HG03520 (cell line): ENCODE data around the gene LTC4S.
"Not testable (repeated sequence)": the region's sequence is repeated elsewhere in the genome, so short reads cannot be mapped to it uniquely, and the experiment has no call there.

ENCODE experiments used
- ATAC-seq: cut with Tn5 transposase; IDR thresholded peaks from one replicate; pipeline ENCODE4 v1.9.1; 2021; ENCODE audit warnings: mild to moderate bottlenecking, moderate library complexity; ENCODE audit not compliant: unreplicated experiment

LTC4S gene

DNA sequence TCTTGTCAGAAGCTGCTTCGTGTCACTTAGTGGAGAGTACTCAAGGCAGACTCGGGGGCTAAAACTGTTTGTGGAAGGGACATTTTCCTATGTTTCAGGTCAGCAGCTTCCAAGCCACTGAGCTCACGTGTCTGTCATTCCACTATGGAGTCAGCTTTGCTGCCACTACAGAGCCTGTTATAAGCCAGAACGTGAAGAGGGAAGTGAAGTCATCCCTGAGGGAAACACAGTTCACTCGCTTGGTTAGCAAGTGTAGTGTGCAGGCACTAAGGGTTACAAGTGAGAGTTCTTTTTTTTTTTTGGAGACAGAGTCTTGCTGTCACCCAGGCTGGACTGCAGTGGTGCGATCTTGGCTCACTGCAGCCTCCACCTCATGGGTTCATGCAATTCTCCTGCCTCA, 24.5 kb upstream of the LTC4S start:
- ATAC-seq, result no peak

DNA sequence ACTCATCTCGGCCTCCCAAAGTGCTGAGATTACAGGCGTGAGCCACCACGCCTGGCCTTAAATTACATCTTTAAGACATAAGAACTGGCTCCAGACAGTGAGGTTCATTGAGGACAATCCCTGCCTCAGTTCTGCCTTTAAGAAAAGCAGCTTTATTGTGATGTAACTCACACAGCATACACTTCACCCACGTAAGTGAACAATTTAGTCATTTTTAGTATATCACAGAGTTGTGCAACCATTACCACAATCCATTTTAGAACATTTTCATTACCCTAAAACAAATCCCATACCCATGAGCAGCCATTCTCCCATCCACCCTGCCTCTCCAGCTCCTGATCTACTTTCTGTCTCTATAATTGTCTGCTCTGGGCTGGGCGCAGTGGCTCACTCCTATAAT, 24.0 kb upstream of the LTC4S start:
- ATAC-seq, result no peak

DNA sequence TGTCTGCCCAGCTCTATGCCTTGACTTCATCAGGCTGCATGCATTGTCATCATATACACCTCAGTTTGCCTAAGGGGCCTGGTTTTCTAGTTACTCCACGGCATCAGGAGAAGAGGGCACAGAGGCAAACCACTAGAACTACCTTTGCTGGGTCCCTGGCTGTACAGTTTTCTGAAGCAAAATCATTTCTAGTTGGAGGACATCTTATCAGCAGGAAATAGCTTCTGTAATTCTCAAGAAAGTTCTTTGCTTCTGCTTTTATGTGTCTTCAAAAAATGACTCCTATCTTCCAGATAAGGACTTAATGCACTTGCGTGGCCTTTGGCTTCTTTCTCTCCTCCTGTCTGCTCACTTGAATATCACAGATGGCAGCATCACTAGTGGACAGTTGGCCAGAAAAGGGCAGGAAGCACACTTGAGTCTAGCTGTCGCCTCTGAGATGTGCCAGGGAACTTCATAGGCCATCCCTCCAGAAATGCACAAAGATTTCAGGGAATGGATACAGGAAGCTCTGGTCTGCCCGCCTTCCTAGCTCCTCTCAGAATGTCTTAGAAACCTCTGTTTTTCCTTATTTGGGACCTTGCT, 22.4 kb upstream of the LTC4S start:
- no peak for ATAC-seq

GRCh38 chr5:179772351-179772750, 21.4 kb upstream of the LTC4S start:
- no peak for ATAC-seq

- ATAC-seq, result no peak
Measured at GRCh38 chr5:179773686-179774040, 20.1 kb upstream of the LTC4S start.

DNA sequence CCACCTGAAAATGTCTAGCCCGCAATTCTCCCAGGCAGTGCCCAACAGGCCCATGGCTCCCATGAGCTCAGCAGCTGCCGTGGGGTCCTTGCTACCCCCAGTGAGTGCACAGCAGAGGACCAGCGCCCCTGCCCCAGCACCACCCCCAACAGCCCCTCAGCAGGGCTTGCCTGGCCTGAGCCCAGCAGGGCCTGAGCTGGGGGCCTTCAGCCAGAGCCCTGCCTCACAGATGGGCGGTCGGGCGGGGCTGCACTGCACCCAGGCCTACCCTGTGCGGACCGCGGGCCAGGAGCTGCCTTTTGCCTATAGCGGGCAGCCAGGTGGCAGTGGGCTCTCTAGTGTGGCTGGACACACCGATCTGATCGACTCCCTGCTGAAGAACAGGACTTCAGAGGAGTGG, 19.3 kb upstream of the LTC4S start:
- ATAC-seq, result no peak

DNA sequence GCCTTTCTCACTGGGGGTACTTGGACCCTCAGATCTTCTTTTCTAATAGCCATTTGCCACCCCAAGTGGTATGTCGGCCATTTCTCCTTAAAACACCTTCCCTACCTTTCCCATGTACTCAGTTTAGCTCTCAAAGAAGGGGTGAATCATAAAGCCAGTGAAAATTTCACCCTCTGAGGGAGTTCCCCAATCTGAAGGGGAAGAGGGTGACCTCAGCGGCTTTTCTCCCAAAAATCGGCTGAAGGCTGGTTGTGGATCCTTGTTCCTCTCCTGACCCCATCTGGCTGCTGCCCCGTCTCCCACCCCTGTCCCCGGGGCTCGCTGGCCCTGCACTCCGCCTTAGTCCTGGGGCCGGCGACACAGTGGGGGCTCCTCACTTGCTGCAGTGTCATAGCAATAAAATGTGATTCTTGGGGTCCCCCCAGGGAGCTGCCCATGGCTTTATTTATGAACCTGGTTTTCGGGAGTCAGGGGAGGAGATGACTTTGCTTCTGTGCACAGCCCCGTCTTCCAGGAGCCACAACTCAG, 17.3 kb upstream of the LTC4S start:
- ATAC-seq, result no peak

GRCh38 chr5:179777456-179777855, 16.3 kb upstream of the LTC4S start:
- ATAC-seq, result no peak

- no peak for ATAC-seq
Measured at GRCh38 chr5:179777909-179778308, 15.9 kb upstream of the LTC4S start.

DNA sequence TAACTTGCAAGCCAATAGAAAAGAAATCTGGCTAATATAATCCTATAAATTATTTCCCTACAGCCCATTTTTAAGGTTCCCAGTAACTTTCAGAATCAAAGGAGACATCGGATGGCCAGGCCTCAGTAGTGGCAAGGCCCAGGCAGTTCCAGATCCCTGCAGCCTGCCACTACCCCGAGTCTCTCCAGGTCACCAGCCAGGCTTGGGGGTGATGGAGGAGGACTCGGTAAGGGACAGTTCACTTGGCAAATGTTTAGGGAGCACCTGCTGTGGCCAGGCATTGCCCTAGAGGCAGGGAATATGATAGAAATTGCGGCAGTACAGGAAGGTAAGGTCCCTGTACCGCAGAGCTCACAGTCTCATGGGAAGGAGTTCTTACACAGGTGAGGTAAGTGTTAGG, 15.2 kb upstream of the LTC4S start:
- ATAC-seq, result no peak

DNA sequence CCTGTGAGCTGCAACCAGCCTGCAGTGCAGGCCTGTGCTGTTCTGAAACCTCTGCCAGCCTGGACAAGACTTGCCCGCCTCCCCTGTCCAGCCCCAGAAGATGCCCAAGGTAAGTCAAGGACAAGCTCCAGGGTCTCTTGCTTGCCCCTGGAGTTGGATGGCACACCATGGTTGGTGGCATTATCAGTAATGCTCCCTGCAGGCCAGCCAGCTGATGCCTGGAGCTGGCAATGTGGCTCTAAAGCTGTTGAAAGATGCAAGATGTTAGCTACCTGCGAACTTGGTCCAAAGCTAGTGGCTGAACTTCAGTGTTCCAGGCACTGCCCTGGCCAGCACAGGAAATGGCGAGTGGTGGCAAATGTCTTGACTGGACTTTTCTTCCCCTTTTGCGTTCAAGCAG, 14.0 kb upstream of the LTC4S start:
- ATAC-seq, result no peak

DNA sequence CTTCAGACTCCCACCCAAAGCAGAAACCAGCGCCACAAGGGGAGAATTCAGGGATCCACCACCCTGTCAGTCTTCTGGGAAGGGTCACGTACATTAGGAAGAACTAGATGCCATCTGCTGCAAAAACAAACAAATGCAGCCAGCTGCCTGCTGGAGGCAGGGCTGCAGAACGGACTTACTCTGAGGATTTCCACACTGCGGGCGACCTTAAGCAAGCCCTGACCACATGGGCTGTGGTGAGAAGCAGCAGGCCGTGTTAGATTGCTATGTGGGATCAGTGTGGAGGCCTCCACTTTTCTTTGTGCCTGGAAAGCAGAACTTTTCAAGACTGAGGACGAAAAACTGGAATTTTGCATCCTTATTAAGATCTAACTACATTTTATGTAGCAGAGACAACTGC, 13.4 kb upstream of the LTC4S start:
- ATAC-seq, result no peak

- no peak for ATAC-seq
Measured at GRCh38 chr5:179781846-179782245, 11.9 kb upstream of the LTC4S start.

GRCh38 chr5:179783128-179783527, 10.7 kb upstream of the LTC4S start:
- no peak for ATAC-seq

DNA sequence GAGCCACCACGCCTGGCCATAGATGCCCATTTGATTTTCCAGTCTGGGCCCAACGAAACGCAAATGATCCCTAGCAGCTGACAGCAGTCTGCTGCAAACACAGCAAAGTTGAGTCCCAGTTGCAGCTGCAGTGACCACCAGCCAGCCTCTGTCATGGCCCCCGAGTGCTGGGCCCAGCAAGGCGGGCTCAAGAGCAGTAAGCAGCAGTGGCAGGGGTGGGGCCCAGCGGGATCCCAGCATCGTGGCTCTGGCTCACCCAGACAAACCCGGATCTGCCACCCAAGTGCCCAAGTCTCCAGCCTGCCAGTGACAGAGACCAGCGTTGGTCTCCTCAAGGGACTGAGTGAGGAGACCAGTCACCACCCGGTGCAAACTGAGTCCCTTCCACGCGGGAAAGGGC, 6.9 kb upstream of the LTC4S start:
- ATAC-seq, result no peak

GRCh38 chr5:179788193-179788854, 5.5 kb upstream of the LTC4S start:
- no peak for ATAC-seq

GRCh38 chr5:179789278-179789677, 4.5 kb upstream of the LTC4S start:
- ATAC-seq, result not testable (repeated sequence)

DNA sequence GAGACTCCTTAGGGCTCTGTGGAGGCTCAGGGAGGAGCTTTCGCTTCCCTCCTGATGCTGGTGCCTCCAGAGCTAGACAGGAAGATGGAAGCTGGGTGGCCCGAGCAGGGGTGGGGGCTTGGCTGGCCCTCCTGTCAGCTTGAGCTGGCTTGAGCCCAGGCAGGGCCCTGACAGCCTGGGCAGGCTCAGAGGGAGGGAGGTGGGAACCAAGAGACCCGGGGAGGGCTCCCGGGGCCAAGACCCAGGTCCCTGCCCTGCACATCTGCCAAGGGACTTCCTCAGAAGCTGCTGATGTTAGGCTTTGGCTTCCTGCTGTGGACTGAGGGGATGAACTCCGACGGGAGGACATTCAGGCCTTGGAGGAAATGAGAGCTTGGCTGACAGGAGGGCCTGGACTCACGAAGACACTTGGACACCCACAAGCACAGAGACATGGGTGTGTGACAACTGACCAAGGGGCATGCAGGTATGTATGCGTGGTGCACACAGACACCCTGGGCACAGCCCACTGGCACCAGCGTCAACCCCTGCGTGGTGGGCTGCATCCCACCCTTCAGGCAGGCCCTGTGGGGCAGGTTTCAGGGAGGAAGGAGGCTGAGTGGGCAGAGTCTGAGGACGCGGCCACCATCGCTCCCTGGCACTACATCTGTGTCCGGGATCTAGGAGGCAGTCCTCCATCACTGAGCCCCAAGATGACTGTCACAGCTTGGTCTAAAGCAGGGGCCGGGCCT, 1.7 kb upstream of the LTC4S start:
- ATAC-seq, result no peak

GRCh38 chr5:179792612-179793467, 946 bp upstream of the LTC4S start:
- no peak for ATAC-seq

DNA sequence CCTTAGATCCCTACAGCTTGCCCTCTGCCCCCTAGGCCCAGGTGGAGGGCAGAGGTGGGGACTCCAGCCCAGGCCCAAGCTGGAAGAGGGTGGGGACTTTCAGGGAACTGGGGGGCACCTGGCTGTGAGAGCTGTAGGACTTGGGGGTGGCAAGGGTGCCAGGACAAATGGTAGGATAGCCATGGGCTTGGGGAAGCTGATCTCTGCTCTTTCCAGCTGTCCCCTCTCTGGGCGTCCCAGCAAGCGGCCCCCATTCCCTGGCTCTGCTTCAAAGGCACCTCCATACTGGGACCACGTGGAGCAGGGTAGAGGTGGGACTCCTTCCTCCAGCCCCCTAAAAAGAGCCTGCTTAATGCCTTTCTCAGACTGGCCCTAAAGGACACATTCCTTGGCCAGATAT, 385 bp downstream of the LTC4S start:
- no peak for ATAC-seq

- ATAC-seq, result no peak
Measured at GRCh38 chr5:179794575-179794974, 789 bp downstream of the LTC4S start.
